ENCODE results near the gene DGAT2.

DNA sequence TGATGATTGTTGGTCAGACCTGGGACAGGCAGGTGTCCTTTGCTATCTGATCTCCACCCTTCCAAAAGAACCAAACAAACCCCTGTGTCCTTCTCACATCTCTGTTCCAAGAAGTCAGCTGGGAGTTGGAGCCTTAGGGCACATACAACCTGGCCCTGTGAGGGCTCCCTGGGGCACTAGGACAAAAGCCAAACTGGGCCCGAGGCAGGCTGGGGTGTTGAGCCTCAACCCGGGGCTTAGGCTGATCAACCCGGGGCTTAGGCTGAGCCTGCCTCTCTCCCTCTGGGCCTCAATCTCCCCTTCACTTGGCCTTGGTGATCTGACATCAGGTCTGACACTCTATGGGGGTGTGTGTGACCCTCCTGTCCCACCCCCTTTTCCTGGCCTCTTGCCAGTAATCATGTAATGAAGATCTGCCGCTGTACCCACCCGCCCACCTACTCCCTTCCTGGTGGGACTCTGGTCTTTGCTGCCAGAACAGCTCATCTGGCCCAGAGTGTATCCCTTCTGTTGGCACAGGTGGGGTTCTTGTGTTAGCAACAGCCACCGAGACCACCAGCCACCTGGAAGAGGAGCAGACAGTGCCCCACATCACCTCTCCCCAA is 23.7 kb downstream of the DGAT2 start:
- TF ChIP-seq, protein P1, sequence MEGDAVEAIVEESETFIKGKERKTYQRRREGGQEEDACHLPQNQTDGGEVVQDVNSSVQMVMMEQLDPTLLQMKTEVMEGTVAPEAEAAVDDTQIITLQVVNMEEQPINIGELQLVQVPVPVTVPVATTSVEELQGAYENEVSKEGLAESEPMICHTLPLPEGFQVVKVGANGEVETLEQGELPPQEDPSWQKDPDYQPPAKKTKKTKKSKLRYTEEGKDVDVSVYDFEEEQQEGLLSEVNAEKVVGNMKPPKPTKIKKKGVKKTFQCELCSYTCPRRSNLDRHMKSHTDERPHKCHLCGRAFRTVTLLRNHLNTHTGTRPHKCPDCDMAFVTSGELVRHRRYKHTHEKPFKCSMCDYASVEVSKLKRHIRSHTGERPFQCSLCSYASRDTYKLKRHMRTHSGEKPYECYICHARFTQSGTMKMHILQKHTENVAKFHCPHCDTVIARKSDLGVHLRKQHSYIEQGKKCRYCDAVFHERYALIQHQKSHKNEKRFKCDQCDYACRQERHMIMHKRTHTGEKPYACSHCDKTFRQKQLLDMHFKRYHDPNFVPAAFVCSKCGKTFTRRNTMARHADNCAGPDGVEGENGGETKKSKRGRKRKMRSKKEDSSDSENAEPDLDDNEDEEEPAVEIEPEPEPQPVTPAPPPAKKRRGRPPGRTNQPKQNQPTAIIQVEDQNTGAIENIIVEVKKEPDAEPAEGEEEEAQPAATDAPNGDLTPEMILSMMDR (IDR thresholded peaks at IDR 0.05), result no peak
- no peak for TF ChIP-seq POLR2A (IDR thresholded peaks at IDR 0.05)

Measured in right lobe of liver (tissue), 4 donors.